MCF 10A (cell line): ENCODE data around the gene VEZT. TPM values are rescaled to one million over a fixed set of nuclear protein-coding genes. Genes with fewer than 3 reads are reported as not detected.
A peak's percentile ranks its signal among the peaks of the same experiment; 100 is the strongest.

Experiments
- BruUV-seq: library from RNA; stranded (reverse); fragments of 400-500 nt; replicated peaks from 2 replicates; lab custom pipeline; 2021; lab: Mats Ljungman, UMichigan
- CTCF ChIA-PET: fragments of 300-600 bp; sonication (Branson Sonifier 250); formaldehyde crosslinking; extraction: SDS; loops from one replicate; lab custom pipeline; 2021; ENCODE audit warnings: antibody characterized with exemption, inconsistent platforms; lab: Yijun Ruan, JAX
- POLR2A ChIA-PET: fragments of 300-600, 350-650 bp; sonication (Branson Sonifier 250); formaldehyde crosslinking; extraction: SDS; loops from one replicate; lab custom pipeline; 2020; ENCODE audit warnings: antibody characterized with exemption, inconsistent platforms; lab: Yijun Ruan, JAX
- DNase-seq: peaks from one replicate; pipeline ENCODE4 v3.0.0-alpha.2; 2018; ENCODE audit not compliant: unreplicated experiment
- H3K27ac Mint-ChIP-seq: one replicate; pipeline ENCODE4 v1.8.0; 2022; ENCODE audit warnings: mild to moderate bottlenecking, low read depth, mixed read lengths; ENCODE audit not compliant: unreplicated experiment
- H3K27me3 Mint-ChIP-seq: one replicate; pipeline ENCODE4 v1.8.0; 2022; ENCODE audit warnings: mixed read lengths; ENCODE audit not compliant: insufficient read depth, unreplicated experiment
- H3K36me3 Mint-ChIP-seq: one replicate; pipeline ENCODE4 v1.8.0; 2022; ENCODE audit warnings: mild to moderate bottlenecking, moderate library complexity, mixed read lengths; ENCODE audit not compliant: insufficient read depth, unreplicated experiment
- H3K4me1 Mint-ChIP-seq: one replicate; pipeline ENCODE4 v1.8.0; 2022; ENCODE audit warnings: mixed read lengths; ENCODE audit not compliant: insufficient read depth, unreplicated experiment
- H3K4me3 Mint-ChIP-seq: one replicate; pipeline ENCODE4 v1.8.0; 2022; ENCODE audit warnings: mild to moderate bottlenecking, moderate library complexity, mixed read lengths; ENCODE audit not compliant: unreplicated experiment
- H3K9me3 Mint-ChIP-seq: one replicate; pipeline ENCODE4 v1.8.0; 2022; ENCODE audit warnings: mixed read lengths; ENCODE audit not compliant: unreplicated experiment
- intact Hi-C: fragments of 100-400 bp; cut with micrococcal nuclease; formaldehyde crosslinking; loops from 2 replicates; pipeline ENCODE4 v1.14.1; 2022
- total RNA-seq: library from RNA; stranded (reverse); gene quantifications from 2 replicates; pipeline ENCODE4 v1.2.3, GENCODE V29; 2022
- TF ChIP-seq, protein P1 (sequence below): fragments of 200-600 bp; IDR thresholded peaks from one replicate; pipeline ENCODE4 v1.8.0; 2022; ENCODE audit warnings: antibody characterized with exemption, mild to moderate bottlenecking; ENCODE audit not compliant: unreplicated experiment

VEZT gene
- total RNA-seq, 1 experiment from 2014 or later = 107 TPM

- no peak overlapping the region for H3K4me3 Mint-ChIP-seq
- intact Hi-C loops = no loop called here
- CTCF ChIA-PET = interaction anchor here (0.5 kb wide), 1 partner anchor 277 kb away, joined by 3 read pairs; no protein-coding TSS in a partner anchor
- no peak for DNase-seq
- BruUV-seq = no TSS peak
- POLR2A ChIA-PET = interaction anchor here (0.6 to 1.2 kb wide), 4 partner anchors 12 to 118 kb away, joined by 3 to 4 read pairs (median 3); no protein-coding TSS in a partner anchor
- H3K9me3 Mint-ChIP-seq = no peaks in the 10 kb centered on the region
- peaks cover 19% of the 10 kb centered on the region for H3K4me1 Mint-ChIP-seq
- no peaks in the 10 kb centered on the region for H3K27me3 Mint-ChIP-seq
- H3K36me3 Mint-ChIP-seq = peaks cover 67% of the 10 kb centered on the region
- TF ChIP-seq, protein P1, sequence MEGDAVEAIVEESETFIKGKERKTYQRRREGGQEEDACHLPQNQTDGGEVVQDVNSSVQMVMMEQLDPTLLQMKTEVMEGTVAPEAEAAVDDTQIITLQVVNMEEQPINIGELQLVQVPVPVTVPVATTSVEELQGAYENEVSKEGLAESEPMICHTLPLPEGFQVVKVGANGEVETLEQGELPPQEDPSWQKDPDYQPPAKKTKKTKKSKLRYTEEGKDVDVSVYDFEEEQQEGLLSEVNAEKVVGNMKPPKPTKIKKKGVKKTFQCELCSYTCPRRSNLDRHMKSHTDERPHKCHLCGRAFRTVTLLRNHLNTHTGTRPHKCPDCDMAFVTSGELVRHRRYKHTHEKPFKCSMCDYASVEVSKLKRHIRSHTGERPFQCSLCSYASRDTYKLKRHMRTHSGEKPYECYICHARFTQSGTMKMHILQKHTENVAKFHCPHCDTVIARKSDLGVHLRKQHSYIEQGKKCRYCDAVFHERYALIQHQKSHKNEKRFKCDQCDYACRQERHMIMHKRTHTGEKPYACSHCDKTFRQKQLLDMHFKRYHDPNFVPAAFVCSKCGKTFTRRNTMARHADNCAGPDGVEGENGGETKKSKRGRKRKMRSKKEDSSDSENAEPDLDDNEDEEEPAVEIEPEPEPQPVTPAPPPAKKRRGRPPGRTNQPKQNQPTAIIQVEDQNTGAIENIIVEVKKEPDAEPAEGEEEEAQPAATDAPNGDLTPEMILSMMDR = no peak
- H3K27ac Mint-ChIP-seq = no peak overlapping the region
Measured at GRCh38 chr12:95257541-95257940, 39.9 kb downstream of the VEZT start.

DNA sequence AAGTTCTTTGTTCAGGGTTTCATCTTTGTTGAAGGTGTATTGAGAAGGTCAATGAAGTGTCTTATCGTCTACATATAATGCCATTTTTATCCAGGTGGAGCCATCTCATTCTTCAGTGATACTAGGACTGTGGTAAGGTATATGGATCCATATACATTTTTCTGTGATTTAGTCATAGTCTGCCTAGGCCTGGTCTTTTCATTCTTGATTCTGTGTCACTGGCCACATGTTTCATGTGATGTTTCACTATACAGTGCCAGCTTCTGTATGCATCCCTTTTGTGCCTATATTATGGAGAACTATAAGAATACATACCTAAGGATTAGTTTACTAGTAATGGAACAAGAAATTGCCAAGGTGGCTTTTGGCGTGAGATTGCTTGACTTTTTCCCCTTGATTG, 40.5 kb downstream of the VEZT start:
- TF ChIP-seq, protein P1 = no peak
- H3K4me1 Mint-ChIP-seq = peaks cover 19% of the 10 kb centered on the region
- H3K27ac Mint-ChIP-seq = no peak overlapping the region
- POLR2A ChIA-PET = interaction anchor here (0.6 to 1.2 kb wide), 5 partner anchors 13 to 154 kb away, joined by 3 to 4 read pairs (median 3); no protein-coding TSS in a partner anchor
- no peaks in the 10 kb centered on the region for H3K9me3 Mint-ChIP-seq
- CTCF ChIA-PET = interaction anchor here (0.5 kb wide), 1 partner anchor 277 kb away, joined by 3 read pairs; no protein-coding TSS in a partner anchor
- H3K4me3 Mint-ChIP-seq = no peak overlapping the region
- BruUV-seq = no TSS peak
- H3K36me3 Mint-ChIP-seq = peaks cover 66% of the 10 kb centered on the region
- DNase-seq = no peak
- H3K27me3 Mint-ChIP-seq = no peaks in the 10 kb centered on the region
- intact Hi-C loops = no loop called here

DNA sequence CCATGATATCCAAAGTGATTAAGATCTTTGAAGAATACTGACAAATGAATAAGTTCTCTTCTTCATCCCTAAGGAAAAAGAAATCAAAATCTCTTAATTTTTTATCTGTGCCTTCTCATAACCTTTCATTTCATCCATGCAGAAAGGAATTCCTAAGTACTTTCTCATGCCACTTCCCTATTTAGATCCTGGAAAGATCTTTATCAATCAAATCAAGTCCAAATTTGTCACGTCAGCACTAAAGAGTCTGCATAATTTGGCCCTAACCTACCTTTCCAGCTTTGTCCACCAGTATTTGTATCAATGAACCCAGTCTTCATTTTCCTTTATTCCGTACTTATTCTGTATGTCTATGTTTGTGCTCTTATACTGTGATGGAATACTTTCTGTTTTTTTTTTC, 41.2 kb downstream of the VEZT start:
- POLR2A ChIA-PET = interaction anchor here (0.5 to 1.2 kb wide), 5 partner anchors 54 to 214 kb away, joined by 3 to 4 read pairs (median 4); no protein-coding TSS in a partner anchor
- no TSS peak for BruUV-seq
- H3K4me1 Mint-ChIP-seq = peaks cover 19% of the 10 kb centered on the region
- H3K27me3 Mint-ChIP-seq = no peaks in the 10 kb centered on the region
- TF ChIP-seq, protein P1 = no peak
- no peaks in the 10 kb centered on the region for H3K9me3 Mint-ChIP-seq
- CTCF ChIA-PET = interaction anchor here (0.5 to 1.0 kb wide), 4 partner anchors 12 to 337 kb away, joined by 3 to 7 read pairs (median 3); no protein-coding TSS in a partner anchor
- no peak overlapping the region for H3K4me3 Mint-ChIP-seq
- intact Hi-C loops = no loop called here
- no peak overlapping the region for H3K27ac Mint-ChIP-seq
- DNase-seq = no peak
- H3K36me3 Mint-ChIP-seq = peaks cover 66% of the 10 kb centered on the region

- peaks cover 64% of the 10 kb centered on the region for H3K36me3 Mint-ChIP-seq
- CTCF ChIA-PET = interaction anchor here (0.5 to 1.0 kb wide), 5 partner anchors 13 to 336 kb away, joined by 3 to 7 read pairs (median 3); no protein-coding TSS in a partner anchor
- DNase-seq = peak; percentile 11
Measured at GRCh38 chr12:95259368-95259767, 41.8 kb downstream of the VEZT start.

More at GRCh38 chr12:95259368-95259767, 41.8 kb downstream of the VEZT start:
- peaks cover 19% of the 10 kb centered on the region for H3K4me1 Mint-ChIP-seq
- BruUV-seq = no TSS peak
- intact Hi-C loops = no loop called here
- H3K9me3 Mint-ChIP-seq = no peaks in the 10 kb centered on the region
- TF ChIP-seq, protein P1 = no peak
- no peak overlapping the region for H3K4me3 Mint-ChIP-seq
- POLR2A ChIA-PET = interaction anchor here (0.7 to 1.0 kb wide), 2 partner anchors 54 to 213 kb away, joined by 3 to 4 read pairs; no protein-coding TSS in a partner anchor
- H3K27ac Mint-ChIP-seq = no peak overlapping the region
- no peaks in the 10 kb centered on the region for H3K27me3 Mint-ChIP-seq
